Measurements from ENCODE around the gene CCDC86. TPM values are rescaled to one million over a fixed set of nuclear protein-coding genes. Genes with fewer than 3 reads are reported as not detected.

The CCDC86 gene
- total and polyA plus RNA-seq, 9 of the 15 experiments (the other 6 are each of a cell fraction or from before 2014, with no cell fraction given) = 4.6 to 102 (median 25.2) TPM

- TF ChIP-seq ZNF318 (IDR thresholded peaks at IDR 0.05; ENCODE audit: borderline replicate concordance in 1 of 2, low read depth in 1 of 2) = no peak
- no peak for TF ChIP-seq ARID2 (IDR thresholded peaks at IDR 0.05)
Observed at GRCh38 chr11:60869451-60869825, 27.5 kb downstream of the CCDC86 start (continued).

- H3K9ac ChIP-seq (ENCODE audit: insufficient read depth in 1 of 2, low read depth in 2 of 2, low read length in 2 of 2) = no peak overlapping the region
- CTCF ChIA-PET (ENCODE audit: low intra/inter-chr PET ratio) = no interaction called here
- FAIRE-seq = no peak
- no peak for TF ChIP-seq THRA (IDR thresholded peaks at IDR 0.05)
- no peak for TF ChIP-seq GTF2E2 (tag; IDR thresholded peaks at IDR 0.05)
- TF ChIP-seq ZNF511 (CRISPR knock-in tag; IDR thresholded peaks at IDR 0.05) = no peak
- peak; percentile 93 for TF ChIP-seq RFX1 (IDR thresholded peaks at IDR 0.05)
- TF ChIP-seq HDAC3 (IDR thresholded peaks at IDR 0.05; ENCODE audit: borderline replicate concordance, partially characterized antibody) = no peak
- no peak for TF ChIP-seq ADNP (tag; IDR thresholded peaks at IDR 0.05)
- peak in 1 of 2 experiments; percentile 62; a peak in 1 of 4 replicates for TF ChIP-seq CSDE1 (IDR thresholded peaks at IDR 0.05)
- TF ChIP-seq PKNOX1 (IDR thresholded peaks at IDR 0.05) = no peak
Observed at GRCh38 chr11:60870276-60870675, 28.4 kb downstream of the CCDC86 start.

More at GRCh38 chr11:60870276-60870675, 28.4 kb downstream of the CCDC86 start:
- Histone ChIP-seq H3K4me1 (replicated peaks in 1 of 2; ENCODE audit: control insufficient read depth in 2 of 2, insufficient read depth in 2 of 2, low read length in 2 of 2) (peaks cover 9 to 26% of the 10 kb centered on the region in 2 experiments), H3K27ac (ENCODE audit: extremely low read depth, low read depth, low read length) (no peak overlapping the region), H3K4me2 (ENCODE audit: insufficient read depth, low read length) (no peak overlapping the region), H3K9me1 (ENCODE audit: control insufficient read depth, insufficient read depth, low read length) (no peaks in the 10 kb centered on the region), H3K4me3 (no peak overlapping the region), H3K36me3 (ENCODE audit: control insufficient read depth, insufficient read depth, low read length) (no peaks in the 10 kb centered on the region), H2AFZ (ENCODE audit: low read depth, low read length) (no peak overlapping the region), H4K20me1 (replicated peaks; ENCODE audit: control insufficient read depth, insufficient read depth, low read length) (no peaks in the 10 kb centered on the region; the same call in 1 of the 2 replicates), H3K9me3 (replicated peaks; ENCODE audit: control insufficient read depth, insufficient read depth, low read depth, low read length) (no peaks in the 10 kb centered on the region), H3K79me2 (ENCODE audit: control insufficient read depth, insufficient read depth, low read length) (no peaks in the 10 kb centered on the region), H3K27me3 (ENCODE audit: control insufficient read depth in 2 of 2, insufficient read depth in 2 of 2, low read length in 2 of 2) (no peaks in the 10 kb centered on the region)
- BruUV-seq (replicated peaks) = no TSS peak
- intact Hi-C loops (cut with micrococcal nuclease) = no loop called here
- ATAC-seq (no peak), DNase-seq (ENCODE audit: extremely low read depth in 1 of 4, low spot score in 3 of 4) (peak in 2 of 4 experiments; percentile 42 to 55)
- POLR2A ChIA-PET = interaction anchor here (1.1 kb wide), 1 partner anchor 8 kb away, joined by 3 read pairs; no protein-coding TSS in a partner anchor
- in situ Hi-C loops (cut with MboI) = no loop called here
- WGBS (ENCODE audit: insufficient coverage, low coverage, missing lambda C conversion rate) = 60% methylated on average over 3 of the region's 3 CpGs
